Thyroid gland (tissue), 4 donors: ENCODE measurements around the gene RAP1GAP2. TPM values are rescaled to one million over a fixed set of nuclear protein-coding genes. Genes with fewer than 3 reads are reported as not detected.

Experiments used
- DNase-seq, 2 donors: peaks; one replicate each; pipeline ENCODE4 v3.0.0-alpha.2; 2019
- H3K27ac ChIP-seq, 3 donors: fragments of 200-600 bp; sonication (generic); 1 replicate in 2 of 3; 2 replicates in 1 of 3; pipeline ENCODE4 v1.5.1; 2016 to 2019; ENCODE audit warnings: mild to moderate bottlenecking in 1 of 3, moderate library complexity in 1 of 3
- H3K27me3 ChIP-seq: fragments of 200-600 bp; sonication (generic); one replicate; pipeline ENCODE4 v1.5.1; 2019
- H3K36me3 ChIP-seq, 2 donors: fragments of 200-600 bp; sonication (generic); one replicate each; pipeline ENCODE4 v1.5.1; 2016 to 2019
- H3K4me1 ChIP-seq, 2 donors: fragments of 200-600 bp; sonication (generic); one replicate each; pipeline ENCODE4 v1.5.1; 2017 to 2019
- H3K4me3 ChIP-seq, 3 donors: fragments of 200-600 bp; sonication (generic); replicated peaks in 1 of 3; 1 replicate in 2 of 3; 2 replicates in 1 of 3; pipeline ENCODE4 v1.5.1; 2016; ENCODE audit warnings: mild to moderate bottlenecking in 1 of 3
- H3K9me3 ChIP-seq: fragments of 200-600 bp; sonication (generic); one replicate; pipeline ENCODE4 v1.5.1; 2017
- CTCF ChIP-seq, 6 experiments: fragments of 200-600 bp in 3 of 6; fragments of 450-650 bp in 3 of 6; sonication (generic) in 3 of 6; IDR thresholded peaks; one replicate each; pipeline ENCODE4 v1.5.1; 2016 to 2019; ENCODE audit warnings: antibody characterized with exemption in 6 of 6, mild to moderate bottlenecking in 2 of 6, inconsistent platforms in 1 of 6, moderate library complexity in 1 of 6
- POLR2A ChIP-seq, 2 donors: fragments of 450-650 bp; IDR thresholded peaks; one replicate each; pipeline ENCODE4 v1.6.1; 2017; ENCODE audit warnings: antibody characterized with exemption in 2 of 2, mild to moderate bottlenecking in 2 of 2, moderate library complexity in 1 of 2
- WGBS, 2 donors: methylation state at CpG; one replicate each; pipeline ENCODE4 v1.1.5; 2017; 5-methylcytosine and 5-hydroxymethylcytosine counted together
- intact Hi-C: fragments of 100-400 bp; cut with DNase I; formaldehyde crosslinking; loops from one replicate; pipeline ENCODE4 v1.15.1; 2023
- total RNA-seq, 4 donors: library from RNA; depleted of rRNA; stranded (reverse); fragments of >200 nt; gene quantifications; one replicate each; pipeline ENCODE4 v1.2.3, GENCODE V29; 2016

Gene RAP1GAP2
- total RNA-seq, 4 donors from 2014 or later: 5.9 to 8.4 (median 6.8) TPM

- WGBS, 2 donors: 76 to 77% methylated on average over 6 of the region's 6 CpGs
- intact Hi-C loops: no loop called here
- H3K27me3 ChIP-seq: no peaks in the 10 kb centered on the region
Measured at GRCh38 chr17:3039736-3040135, 243.5 kb downstream of the RAP1GAP2 start.

GRCh38 chr17:3040882-3041281, 244.6 kb downstream of the RAP1GAP2 start:
- no peak for DNase-seq
- Histone ChIP-seq H3K9me3 (no peaks in the 10 kb centered on the region), H3K36me3 (no peaks in the 10 kb centered on the region), H3K4me1 (peaks cover 0 to 9% of the 10 kb centered on the region in 2 donors), H3K4me3 (no peak overlapping the region), H3K27ac (no peak overlapping the region), H3K27me3 (no peaks in the 10 kb centered on the region)
- TF ChIP-seq POLR2A (IDR thresholded peaks at IDR 0.05): no peak
- TF ChIP-seq CTCF (IDR thresholded peaks at IDR 0.05): no peak
- 66 to 82% methylated on average over 5 of the region's 5 CpGs for WGBS, 2 donors
- intact Hi-C loops: no loop called here

More at GRCh38 chr17:3039736-3040135, 243.5 kb downstream of the RAP1GAP2 start:
- DNase-seq: no peak
- H3K4me3 ChIP-seq: no peak overlapping the region
- TF ChIP-seq CTCF (IDR thresholded peaks at IDR 0.05): no peak
- no peak for TF ChIP-seq POLR2A (IDR thresholded peaks at IDR 0.05)
- no peaks in the 10 kb centered on the region for H3K36me3 ChIP-seq
- H3K4me1 ChIP-seq: peaks cover 0 to 9% of the 10 kb centered on the region in 2 donors
- H3K9me3 ChIP-seq: no peaks in the 10 kb centered on the region
- no peak overlapping the region for H3K27ac ChIP-seq

- Histone ChIP-seq H3K27ac (no peak overlapping the region), H3K36me3 (no peaks in the 10 kb centered on the region), H3K27me3 (no peaks in the 10 kb centered on the region), H3K9me3 (no peaks in the 10 kb centered on the region), H3K4me3 (no peak overlapping the region), H3K4me1 (peaks cover 0 to 9% of the 10 kb centered on the region in 2 donors)
- intact Hi-C loops: no loop called here
- no peak for DNase-seq
- TF ChIP-seq CTCF (IDR thresholded peaks at IDR 0.05) (no peak), POLR2A (IDR thresholded peaks at IDR 0.05) (no peak)
- WGBS, 2 donors: 65 to 68% methylated on average over 11 of the region's 11 CpGs
Measured at GRCh38 chr17:3043737-3044365, 247.6 kb downstream of the RAP1GAP2 start.

GRCh38 chr17:3046753-3047152, 250.5 kb downstream of the RAP1GAP2 start:
- Histone ChIP-seq H3K36me3 (no peaks in the 10 kb centered on the region), H3K27me3 (no peaks in the 10 kb centered on the region), H3K4me1 (peaks cover 5 to 7% of the 10 kb centered on the region in 2 donors), H3K4me3 (no peak overlapping the region), H3K27ac (no peak overlapping the region), H3K9me3 (no peaks in the 10 kb centered on the region)
- intact Hi-C loops: no loop called here
- WGBS, 2 donors: 82% methylated on average over 3 of the region's 3 CpGs
- no peak for DNase-seq
- TF ChIP-seq CTCF (IDR thresholded peaks at IDR 0.05): no peak
- TF ChIP-seq POLR2A (IDR thresholded peaks at IDR 0.05): no peak

GRCh38 chr17:3048727-3049471, 252.7 kb downstream of the RAP1GAP2 start:
- Histone ChIP-seq H3K4me3 (peak overlapping the region; percentile 24 to 73 (median 64)), H3K4me1 (peaks cover 5 to 6% of the 10 kb centered on the region in 2 donors), H3K27me3 (no peaks in the 10 kb centered on the region), H3K27ac (peak overlapping the region in 1 of 3 donors; percentile 63), H3K9me3 (no peaks in the 10 kb centered on the region), H3K36me3 (no peaks in the 10 kb centered on the region)
- WGBS, 2 donors: 1 to 2% methylated on average over 14 to 30 of the region's 50 CpGs
- DNase-seq: peak; percentile 94 to 96
- TF ChIP-seq POLR2A (IDR thresholded peaks at IDR 0.05) (peak in 1 of 2 donors; percentile 35), CTCF (IDR thresholded peaks at IDR 0.05) (peak in 4 of 6 experiments; percentile 56 to 78 (median 60))
- intact Hi-C loops: no loop called here
